Neural cell (in vitro differentiated cells): ENCODE data around the gene CFTR. TPM values are rescaled to one million over a fixed set of nuclear protein-coding genes. Genes with fewer than 3 reads are reported as not detected.

Source experiments
- H2AFZ ChIP-seq: fragments of 200-600, 300-800 bp; sonication (generic), shearing (Covaris generic); 2 replicates; pipeline ENCODE4 v1.6.0; 2014; ENCODE audit warnings: low read depth, mild to moderate bottlenecking, antibody characterized with exemption, low read length, moderate library complexity
- H3F3A ChIP-seq: fragments of 200-600 bp; shearing (Covaris generic); 2 replicates; pipeline ENCODE4 v1.6.1; 2016; ENCODE audit warnings: mild to moderate bottlenecking, moderate library complexity, mixed read lengths, antibody characterized with exemption, low read length; ENCODE audit not compliant: insufficient read depth, poor library complexity, severe bottlenecking
- H3K27ac ChIP-seq: fragments of 200-600, 300-800 bp; sonication (generic), shearing (Covaris generic); 2 replicates; pipeline ENCODE4 v1.5.1; 2014; ENCODE audit warnings: mild to moderate bottlenecking, low read length, moderate library complexity
- H3K27me3 ChIP-seq: fragments of 300-800, 200-600 bp; sonication (generic), shearing (Covaris generic); 2 replicates; pipeline ENCODE4 v1.6.0; 2014; ENCODE audit warnings: mild to moderate bottlenecking, low read depth, low read length, moderate library complexity; ENCODE audit not compliant: insufficient read depth
- H3K36me3 ChIP-seq: fragments of 300-800, 200-600 bp; sonication (generic), shearing (Covaris generic); 2 replicates; pipeline ENCODE4 v1.5.1; 2014; ENCODE audit warnings: mild to moderate bottlenecking, antibody characterized with exemption, low read length, moderate library complexity; ENCODE audit not compliant: insufficient read depth
- H3K4me2 ChIP-seq: fragments of 300-800, 200-600 bp; sonication (generic), shearing (Covaris generic); 2 replicates; pipeline ENCODE4 v1.6.0; 2014; ENCODE audit warnings: mild to moderate bottlenecking, low read length
- H3K4me3 ChIP-seq: fragments of 300-800, 200-600 bp; sonication (generic), shearing (Covaris generic); 2 replicates; pipeline ENCODE4 v1.5.1; 2014; ENCODE audit warnings: mild to moderate bottlenecking, low read length, moderate library complexity
- H3K79me2 ChIP-seq: fragments of 200-600 bp; shearing (Covaris generic); replicated peaks from 2 replicates; pipeline ENCODE4 v1.6.0; 2014; ENCODE audit warnings: mild to moderate bottlenecking, low read length, moderate library complexity; ENCODE audit not compliant: insufficient read depth
- H3K9ac ChIP-seq: fragments of 300-800, 200-600 bp; sonication (generic), shearing (Covaris generic); 2 replicates; pipeline ENCODE4 v1.6.1; 2016; ENCODE audit warnings: mild to moderate bottlenecking, low read length, mixed read lengths
- H3K9me2 ChIP-seq: fragments of 200-600 bp; shearing (Covaris generic); 2 replicates; pipeline ENCODE4 v1.6.1; 2016; ENCODE audit warnings: mild to moderate bottlenecking, low read length, mixed read lengths; ENCODE audit not compliant: insufficient read depth
- H3K9me3 ChIP-seq: fragments of 200-600, 300-800 bp; sonication (generic), shearing (Covaris generic); 2 replicates; pipeline ENCODE4 v1.6.1; 2016; ENCODE audit warnings: mild to moderate bottlenecking, mixed run types, low read length, moderate library complexity, mixed read lengths
- H4K20me1 ChIP-seq: fragments of 200-600 bp; shearing (Covaris generic); 2 replicates; pipeline ENCODE4 v1.6.1; 2016; ENCODE audit warnings: mild to moderate bottlenecking, mixed run types; ENCODE audit not compliant: insufficient read depth
- EP300 ChIP-seq: fragments of 450-650 bp; conservative IDR thresholded peaks from 2 replicates; pipeline ENCODE4 v1.6.1; 2014; ENCODE audit warnings: antibody characterized with exemption, mild to moderate bottlenecking, moderate library complexity; ENCODE audit not compliant: poor library complexity, severe bottlenecking
- EZH2 ChIP-seq: fragments of 200-600, 300-800 bp; shearing (Covaris generic), sonication (generic); IDR thresholded peaks from 2 replicates; pipeline ENCODE4 v1.6.1; 2014; ENCODE audit warnings: antibody characterized with exemption, low read length, borderline replicate concordance, mild to moderate bottlenecking; ENCODE audit not compliant: insufficient read depth, poor library complexity, severe bottlenecking
- MXI1 ChIP-seq: fragments of 450-650 bp; conservative IDR thresholded peaks from 2 replicates; pipeline ENCODE4 v1.6.1; 2014; ENCODE audit warnings: antibody characterized with exemption, mild to moderate bottlenecking; ENCODE audit not compliant: poor library complexity, severe bottlenecking
- POLR2AphosphoS5 ChIP-seq: IDR thresholded peaks from 2 replicates; pipeline ENCODE4 v1.6.1; 2012
- RAD21 ChIP-seq: fragments of 450-650 bp; conservative IDR thresholded peaks from 2 replicates; pipeline ENCODE4 v1.6.1; 2014; ENCODE audit warnings: antibody characterized with exemption, mild to moderate bottlenecking, moderate library complexity
- REST ChIP-seq: IDR thresholded peaks from 2 replicates; pipeline ENCODE4 v1.6.1; 2012; ENCODE audit warnings: borderline replicate concordance
- SMC3 ChIP-seq: fragments of 450-650 bp; conservative IDR thresholded peaks from 2 replicates; pipeline ENCODE4 v1.6.1; 2014; ENCODE audit warnings: antibody characterized with exemption, mild to moderate bottlenecking, moderate library complexity; ENCODE audit not compliant: poor library complexity
- TAF1 ChIP-seq: IDR thresholded peaks from 2 replicates; pipeline ENCODE4 v1.6.1; 2012; ENCODE audit warnings: low read depth
- polyA plus RNA-seq: library from polyadenylated mRNA; depleted of rRNA; stranded (reverse); fragments of >200 nt; gene quantifications from 2 replicates; pipeline ENCODE4 v1.2.3, GENCODE V29; 2014
- TF ChIP-seq, protein P1 (sequence below): fragments of 450-650 bp; IDR thresholded peaks from 2 replicates; pipeline ENCODE4 v1.5.1; 2014; ENCODE audit warnings: antibody characterized with exemption, mild to moderate bottlenecking, moderate library complexity; ENCODE audit not compliant: poor library complexity, severe bottlenecking

The CFTR gene
- polyA plus RNA-seq, 1 donor from 2014 or later: not detected

DNA sequence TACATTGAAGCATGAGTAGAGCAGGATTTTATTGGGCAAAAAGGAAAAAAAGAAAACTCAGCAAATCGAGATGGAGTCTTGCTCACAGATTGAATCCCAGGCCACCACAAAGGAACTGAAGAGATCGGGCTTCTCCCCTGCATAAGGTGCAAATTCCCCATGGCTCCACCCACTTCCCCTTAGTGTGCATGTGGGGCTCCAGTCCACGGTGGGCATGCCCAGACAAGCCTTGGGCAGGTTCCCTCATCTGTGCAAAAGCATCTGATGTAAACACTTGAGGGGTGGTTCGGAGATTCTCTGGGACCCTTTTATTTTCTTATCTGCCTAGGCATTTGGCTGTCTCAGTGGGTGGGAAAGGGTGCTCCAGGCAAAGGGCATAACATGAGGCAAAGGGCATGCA lies 150.7 kb downstream of the CFTR start:
- Histone ChIP-seq H3K27ac (no peak overlapping the region), H3F3A (no peaks in the 10 kb centered on the region), H3K79me2 (no peaks in the 10 kb centered on the region), H4K20me1 (no peaks in the 10 kb centered on the region), H3K4me2 (no peak overlapping the region), H2AFZ (no peak overlapping the region), H3K9me2 (no peaks in the 10 kb centered on the region), H3K9ac (no peak overlapping the region), H3K4me3 (no peak overlapping the region), H3K9me3 (no peaks in the 10 kb centered on the region), H3K36me3 (no peaks in the 10 kb centered on the region), H3K27me3 (no peaks in the 10 kb centered on the region)
- no peak for TF ChIP-seq EP300
- no peak for TF ChIP-seq MXI1
- no peak for TF ChIP-seq EZH2
- no peak for TF ChIP-seq POLR2AphosphoS5
- no peak for TF ChIP-seq RAD21
- no peak for TF ChIP-seq REST
- no peak for TF ChIP-seq TAF1
- no peak for TF ChIP-seq SMC3
- TF ChIP-seq, protein P1, sequence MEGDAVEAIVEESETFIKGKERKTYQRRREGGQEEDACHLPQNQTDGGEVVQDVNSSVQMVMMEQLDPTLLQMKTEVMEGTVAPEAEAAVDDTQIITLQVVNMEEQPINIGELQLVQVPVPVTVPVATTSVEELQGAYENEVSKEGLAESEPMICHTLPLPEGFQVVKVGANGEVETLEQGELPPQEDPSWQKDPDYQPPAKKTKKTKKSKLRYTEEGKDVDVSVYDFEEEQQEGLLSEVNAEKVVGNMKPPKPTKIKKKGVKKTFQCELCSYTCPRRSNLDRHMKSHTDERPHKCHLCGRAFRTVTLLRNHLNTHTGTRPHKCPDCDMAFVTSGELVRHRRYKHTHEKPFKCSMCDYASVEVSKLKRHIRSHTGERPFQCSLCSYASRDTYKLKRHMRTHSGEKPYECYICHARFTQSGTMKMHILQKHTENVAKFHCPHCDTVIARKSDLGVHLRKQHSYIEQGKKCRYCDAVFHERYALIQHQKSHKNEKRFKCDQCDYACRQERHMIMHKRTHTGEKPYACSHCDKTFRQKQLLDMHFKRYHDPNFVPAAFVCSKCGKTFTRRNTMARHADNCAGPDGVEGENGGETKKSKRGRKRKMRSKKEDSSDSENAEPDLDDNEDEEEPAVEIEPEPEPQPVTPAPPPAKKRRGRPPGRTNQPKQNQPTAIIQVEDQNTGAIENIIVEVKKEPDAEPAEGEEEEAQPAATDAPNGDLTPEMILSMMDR: no peak

- Histone ChIP-seq H3F3A (no peaks in the 10 kb centered on the region), H3K27me3 (no peaks in the 10 kb centered on the region), H4K20me1 (no peaks in the 10 kb centered on the region), H3K9ac (no peak overlapping the region), H3K36me3 (no peaks in the 10 kb centered on the region), H2AFZ (no peak overlapping the region), H3K27ac (no peak overlapping the region), H3K4me3 (no peak overlapping the region), H3K4me2 (no peak overlapping the region), H3K9me3 (no peaks in the 10 kb centered on the region), H3K79me2 (no peaks in the 10 kb centered on the region), H3K9me2 (no peaks in the 10 kb centered on the region)
- no peak for TF ChIP-seq SMC3
- TF ChIP-seq REST: no peak
- TF ChIP-seq, protein P1: no peak
- TF ChIP-seq POLR2AphosphoS5: no peak
Observed at GRCh38 chr7:117630907-117631564, 151.2 kb downstream of the CFTR start.
